Measurements from ENCODE around the gene CCR1. TPM values are rescaled to one million over a fixed set of nuclear protein-coding genes. Genes with fewer than 3 reads are reported as not detected.
A peak's percentile ranks its signal among the peaks of the same experiment; 100 is the strongest.

Gene CCR1
- total and polyA plus RNA-seq, 4 donors, result 1.4 to 10.7 (median 5.2) TPM

- no peak for DNase-seq (ENCODE audit: low spot score)
- Histone ChIP-seq H3K36me3 (ENCODE audit: control insufficient read depth in 4 of 4, insufficient read depth in 3 of 4, low read depth in 1 of 4, low read length in 3 of 4) (no peaks in the 10 kb centered on the region), H3K4me3 (ENCODE audit: low read depth in 1 of 3, low read length in 3 of 3) (no peak overlapping the region), H3K27me3 (ENCODE audit: control insufficient read depth in 4 of 4, insufficient read depth in 4 of 4, low read length in 3 of 4) (no peaks in the 10 kb centered on the region), H3K9me3 (ENCODE audit: control insufficient read depth in 4 of 4, low read length in 3 of 4) (no peaks in the 10 kb centered on the region), H3K9ac (ENCODE audit: low read depth in 1 of 2, low read length in 2 of 2) (no peak overlapping the region), H3K4me1 (ENCODE audit: control insufficient read depth in 4 of 4, insufficient read depth in 4 of 4, low read length in 3 of 4) (no peaks in the 10 kb centered on the region), H3K27ac (ENCODE audit: low read depth in 1 of 2, low read length in 2 of 2) (no peak overlapping the region)
- 83% methylated on average over 2 of the region's 2 CpGs for WGBS
- TF ChIP-seq EGR1 (IDR thresholded peaks at IDR 0.05; ENCODE audit: low read depth in 2 of 2), result no peak
- TF ChIP-seq FOXA1 (IDR thresholded peaks at IDR 0.05), result no peak
- no peak for TF ChIP-seq FOXA2 (IDR thresholded peaks at IDR 0.05)
- no peak for TF ChIP-seq NR2F2 (IDR thresholded peaks at IDR 0.05)
These were observed 27.3 kb upstream of the CCR1 start for GRCh38 chr3:46235425-46235824.

- peak; percentile 55 for TF ChIP-seq NR2F2 (IDR thresholded peaks at IDR 0.05)
- no peak for TF ChIP-seq YY1 (IDR thresholded peaks at IDR 0.05)
- Histone ChIP-seq H3K9ac (ENCODE audit: low read depth in 1 of 2, low read length in 2 of 2) (no peak overlapping the region), H3K27ac (ENCODE audit: low read depth in 1 of 2, low read length in 2 of 2) (no peak overlapping the region), H3K27me3 (ENCODE audit: control insufficient read depth in 4 of 4, insufficient read depth in 4 of 4, low read length in 3 of 4) (peaks cover 0 to 3% (median 0%) of the 10 kb centered on the region in 4 donors), H3K36me3 (ENCODE audit: control insufficient read depth in 4 of 4, insufficient read depth in 3 of 4, low read depth in 1 of 4, low read length in 3 of 4) (no peaks in the 10 kb centered on the region), H3K4me3 (ENCODE audit: low read depth in 1 of 3, low read length in 3 of 3) (no peak overlapping the region), H3K4me1 (ENCODE audit: control insufficient read depth in 4 of 4, insufficient read depth in 4 of 4, low read length in 3 of 4) (no peaks in the 10 kb centered on the region), H3K9me3 (ENCODE audit: control insufficient read depth in 4 of 4, low read length in 3 of 4) (no peaks in the 10 kb centered on the region)
- DNase-seq (ENCODE audit: low spot score), result no peak
- WGBS, result 61% methylated on average over 6 of the region's 6 CpGs
These were observed 25.1 kb upstream of the CCR1 start for GRCh38 chr3:46233194-46233593.

- H3K27me3 ChIP-seq (ENCODE audit: control insufficient read depth in 4 of 4, insufficient read depth in 4 of 4, low read length in 3 of 4), result peaks cover 0 to 3% (median 0%) of the 10 kb centered on the region in 4 donors
- no peak for DNase-seq (ENCODE audit: low spot score)
- peaks cover 0 to 3% (median 2%) of the 10 kb centered on the region in 4 donors for H3K9me3 ChIP-seq (ENCODE audit: control insufficient read depth in 4 of 4, low read length in 3 of 4)
- TF ChIP-seq GABPA (IDR thresholded peaks at IDR 0.05 in 1 of 2, conservative IDR thresholded peaks at IDR 0.05 in 1 of 2) (no peak), MAX (IDR thresholded peaks at IDR 0.05) (no peak), RXRA (IDR thresholded peaks at IDR 0.05) (no peak), RAD21 (IDR thresholded peaks at IDR 0.05) (no peak), TAF1 (conservative IDR thresholded peaks at IDR 0.05) (no peak), EGR1 (IDR thresholded peaks at IDR 0.05; ENCODE audit: low read depth in 2 of 2) (no peak), HNF4A (conservative IDR thresholded peaks at IDR 0.05) (no peak), CTCF (IDR thresholded peaks at IDR 0.05; ENCODE audit: low read depth, low read length, missing input control) (no peak), FOXA1 (IDR thresholded peaks at IDR 0.05) (no peak), REST (IDR thresholded peaks at IDR 0.05) (no peak), ZBTB33 (IDR thresholded peaks at IDR 0.05) (no peak), ATF3 (IDR thresholded peaks at IDR 0.05) (no peak), FOXA2 (IDR thresholded peaks at IDR 0.05) (no peak)
- no peak overlapping the region for H3K4me3 ChIP-seq (ENCODE audit: low read depth in 1 of 3, low read length in 3 of 3)
- H3K9ac ChIP-seq (ENCODE audit: low read depth in 1 of 2, low read length in 2 of 2), result no peak overlapping the region
- no peaks in the 10 kb centered on the region for H3K4me1 ChIP-seq (ENCODE audit: control insufficient read depth in 4 of 4, insufficient read depth in 4 of 4, low read length in 3 of 4)
- no peaks in the 10 kb centered on the region for H3K36me3 ChIP-seq (ENCODE audit: control insufficient read depth in 4 of 4, insufficient read depth in 3 of 4, low read depth in 1 of 4, low read length in 3 of 4)
- no peak overlapping the region for H3K27ac ChIP-seq (ENCODE audit: low read depth in 1 of 2, low read length in 2 of 2)
- 84% methylated on average over 5 of the region's 5 CpGs for WGBS
These were observed 23.2 kb upstream of the CCR1 start for GRCh38 chr3:46231323-46231722.
